NT2/D1 (cell line): ENCODE data around the gene HJV.

Experiments used
- DNase-seq: peaks from one replicate; pipeline ENCODE4 v3.0.0-alpha.2; 2011; ENCODE audit warnings: low read depth, low spot score
- H3K27me3 ChIP-seq: 2 replicates; pipeline ENCODE4 v1.6.0; 2011; ENCODE audit warnings: mild to moderate bottlenecking; ENCODE audit not compliant: insufficient read length, insufficient read depth
- H3K36me3 ChIP-seq: 2 replicates; pipeline ENCODE4 v1.6.1; 2011; ENCODE audit warnings: mild to moderate bottlenecking, low read length, mixed read lengths; ENCODE audit not compliant: insufficient read depth, insufficient read length
- H3K4me1 ChIP-seq: 2 replicates; pipeline ENCODE4 v1.5.1; 2011; ENCODE audit not compliant: insufficient read depth, insufficient read length
- H3K4me3 ChIP-seq: 2 replicates; pipeline ENCODE4 v1.5.1; 2011; ENCODE audit warnings: low read depth; ENCODE audit not compliant: insufficient read length
- H3K9ac ChIP-seq: 2 replicates; pipeline ENCODE4 v1.6.0; 2011; ENCODE audit warnings: low read depth; ENCODE audit not compliant: insufficient read length
- H3K9me3 ChIP-seq: 2 replicates; pipeline ENCODE4 v1.5.1; 2011; ENCODE audit warnings: mild to moderate bottlenecking, low read length; ENCODE audit not compliant: insufficient read depth
- SUZ12 ChIP-seq: IDR thresholded peaks from 2 replicates; pipeline ENCODE4 v1.6.1; 2011; ENCODE audit not compliant: insufficient read length, insufficient read depth; ENCODE audit errors: extremely low read depth
- YY1 ChIP-seq: IDR thresholded peaks from 2 replicates; pipeline ENCODE4 v1.6.1; 2011; ENCODE audit not compliant: insufficient read length, insufficient read depth
- ZNF274 ChIP-seq: IDR thresholded peaks from 2 replicates; pipeline ENCODE4 v1.6.1; 2011; ENCODE audit warnings: mild to moderate bottlenecking, low read depth, low read length

Gene HJV

DNA sequence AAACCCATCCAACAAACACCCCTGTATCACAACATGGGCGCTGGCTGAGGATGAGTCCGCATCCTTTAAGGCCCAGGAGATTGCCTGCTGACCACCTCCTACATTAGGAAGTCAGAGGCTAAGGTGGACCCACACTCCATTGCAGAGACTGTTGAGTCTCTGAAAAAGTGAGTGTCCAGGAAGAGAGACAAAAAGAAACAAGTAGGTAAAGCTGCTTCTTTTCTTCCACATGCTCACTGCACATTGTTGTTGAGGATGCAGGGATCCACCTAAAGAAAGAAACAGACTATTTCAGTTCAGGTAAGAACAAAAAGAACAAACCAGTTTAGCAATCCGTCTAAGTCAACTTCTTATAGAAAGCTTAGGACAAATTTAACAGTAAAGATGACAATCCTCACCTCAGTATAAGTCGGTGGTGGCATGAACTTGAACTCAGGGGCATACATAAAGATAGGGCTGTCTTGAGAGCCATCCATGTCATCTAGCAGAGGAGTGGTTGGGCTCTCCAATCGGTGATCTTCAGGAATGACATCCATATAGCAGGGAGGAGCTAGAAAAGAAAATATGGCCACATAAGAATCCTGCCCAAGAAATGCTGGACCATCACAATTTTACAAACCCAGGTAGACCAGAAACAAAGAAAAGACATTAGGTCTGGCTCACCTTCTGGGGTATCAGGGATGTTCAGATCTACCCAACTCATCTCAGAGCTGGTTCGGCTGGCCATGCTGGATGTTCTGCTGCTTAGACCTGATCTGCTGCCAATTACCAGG, 27.7 kb downstream of the HJV start:
- H3K9me3 ChIP-seq, result no peaks in the 10 kb centered on the region
- TF ChIP-seq SUZ12 (no peak), ZNF274 (no peak), YY1 (no peak)
- H3K36me3 ChIP-seq, result peaks cover 31% of the 10 kb centered on the region
- no peaks in the 10 kb centered on the region for H3K4me1 ChIP-seq
- no peak for DNase-seq
- no peak overlapping the region for H3K9ac ChIP-seq
- no peaks in the 10 kb centered on the region for H3K27me3 ChIP-seq
- H3K4me3 ChIP-seq, result peak overlapping the region; percentile 71

DNA sequence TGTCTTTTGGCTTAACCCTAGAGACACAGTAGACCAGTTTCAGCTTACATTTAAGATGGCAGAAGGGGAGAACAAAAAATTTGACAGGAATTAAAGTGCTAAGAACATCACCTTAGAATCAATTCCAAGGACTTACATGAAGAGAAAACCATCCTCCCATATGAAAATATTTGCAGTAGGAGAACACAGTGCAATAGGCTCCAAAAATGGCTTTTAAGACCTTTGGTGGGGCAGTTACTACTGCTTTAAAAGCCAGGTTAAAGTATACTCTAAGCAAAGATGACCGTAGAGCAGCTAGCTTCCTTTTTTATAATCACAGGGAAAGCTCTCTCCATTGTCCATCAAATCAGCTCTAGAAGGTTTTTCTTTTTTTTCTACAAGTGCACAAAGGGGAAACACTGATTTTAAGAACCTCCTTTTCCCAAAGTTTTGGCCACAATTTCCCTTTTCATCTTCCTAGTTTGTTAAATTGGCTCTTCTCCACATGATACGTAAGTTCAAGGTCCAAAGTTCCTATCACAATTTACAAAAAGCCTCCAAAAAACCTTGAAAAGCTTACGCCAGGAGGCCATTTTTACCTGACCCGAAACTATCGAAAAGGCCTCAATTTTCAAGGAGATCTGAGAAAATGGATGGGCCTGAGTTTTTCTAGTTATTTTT, 28.4 kb downstream of the HJV start:
- H3K9ac ChIP-seq, result no peak overlapping the region
- H3K4me1 ChIP-seq, result no peaks in the 10 kb centered on the region
- DNase-seq, result no peak
- TF ChIP-seq ZNF274, result no peak
- no peak for TF ChIP-seq YY1
- no peaks in the 10 kb centered on the region for H3K27me3 ChIP-seq
- H3K4me3 ChIP-seq, result no peak overlapping the region
- no peaks in the 10 kb centered on the region for H3K9me3 ChIP-seq
- peaks cover 31% of the 10 kb centered on the region for H3K36me3 ChIP-seq

DNA sequence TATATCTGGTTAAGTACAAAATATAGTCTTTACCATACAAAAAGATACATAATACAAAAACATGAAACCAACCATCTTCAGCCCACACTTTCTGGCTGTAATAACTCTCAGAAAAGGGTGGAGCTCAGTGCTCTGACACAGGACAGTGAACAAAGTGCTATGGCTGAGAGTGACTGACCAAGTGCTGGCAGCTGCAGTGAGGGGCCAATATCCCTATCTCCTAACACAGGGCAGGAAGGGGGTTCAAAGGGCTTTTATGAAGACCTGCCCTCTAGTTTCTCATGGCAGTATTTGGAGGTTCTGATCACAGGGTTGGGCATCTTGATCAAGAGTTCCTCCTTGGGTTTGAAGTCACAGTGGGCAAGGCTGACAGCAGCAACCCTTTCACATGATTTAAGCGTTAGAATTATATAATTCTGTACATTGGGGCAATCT, 29.0 kb downstream of the HJV start:
- DNase-seq, result no peak
- H3K9ac ChIP-seq, result no peak overlapping the region
- H3K4me1 ChIP-seq, result no peaks in the 10 kb centered on the region
- no peak overlapping the region for H3K4me3 ChIP-seq
- no peak for TF ChIP-seq ZNF274
- TF ChIP-seq YY1, result no peak
- TF ChIP-seq SUZ12, result no peak
- H3K27me3 ChIP-seq, result no peaks in the 10 kb centered on the region
- no peaks in the 10 kb centered on the region for H3K9me3 ChIP-seq
- peaks cover 31% of the 10 kb centered on the region for H3K36me3 ChIP-seq

DNA sequence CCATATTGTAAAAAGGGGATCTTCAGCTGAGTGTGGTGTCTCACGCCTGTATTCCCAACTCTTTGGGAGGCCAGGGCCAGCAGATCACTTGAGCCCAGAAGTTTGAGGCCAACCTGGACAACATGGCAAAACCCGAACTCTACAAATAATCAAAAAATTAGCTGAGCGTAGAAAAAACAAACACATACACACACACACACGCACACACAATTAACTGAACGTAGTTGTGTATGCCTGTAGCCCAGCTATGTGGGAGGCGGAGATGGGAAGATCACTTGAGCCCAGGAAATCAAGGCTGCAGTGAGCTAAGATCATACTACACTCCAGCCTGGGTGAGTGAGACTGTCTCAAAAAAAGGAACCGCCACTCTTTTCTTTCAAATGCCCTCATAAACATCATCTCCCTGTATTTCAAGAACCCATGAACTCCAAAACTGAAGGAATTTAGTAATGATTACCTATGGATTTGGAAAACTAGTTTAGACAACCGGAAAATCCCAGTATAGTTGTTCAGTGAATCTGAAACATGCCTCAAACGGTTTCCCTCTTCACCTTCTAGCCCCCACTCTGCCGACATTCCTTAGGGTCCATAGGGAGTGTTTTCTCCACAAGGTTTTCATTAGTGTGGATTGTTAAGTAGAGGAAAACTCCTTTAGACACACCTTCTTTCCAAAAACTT, 29.7 kb downstream of the HJV start:
- Histone ChIP-seq H3K9ac (no peak overlapping the region), H3K36me3 (peaks cover 31% of the 10 kb centered on the region), H3K4me3 (no peak overlapping the region), H3K27me3 (no peaks in the 10 kb centered on the region), H3K9me3 (no peaks in the 10 kb centered on the region), H3K4me1 (no peaks in the 10 kb centered on the region)
- DNase-seq, result no peak
- no peak for TF ChIP-seq ZNF274
- no peak for TF ChIP-seq SUZ12
- TF ChIP-seq YY1, result no peak

- TF ChIP-seq ZNF274 (no peak), YY1 (no peak), SUZ12 (no peak)
- no peak overlapping the region for H3K9ac ChIP-seq
- DNase-seq, result no peak
These were observed 31.2 kb downstream of the HJV start for GRCh38 chr1:145990249-145990855.

GRCh38 chr1:145988773-145989172, 32.8 kb downstream of the HJV start:
- Histone ChIP-seq H3K36me3 (peaks cover 17% of the 10 kb centered on the region), H3K4me3 (no peak overlapping the region), H3K4me1 (peaks cover 11% of the 10 kb centered on the region), H3K9ac (no peak overlapping the region), H3K27me3 (no peaks in the 10 kb centered on the region), H3K9me3 (no peaks in the 10 kb centered on the region)
- TF ChIP-seq SUZ12 (no peak), YY1 (no peak)
- DNase-seq, result no peak

More at GRCh38 chr1:145990249-145990855, 31.2 kb downstream of the HJV start:
- Histone ChIP-seq H3K9me3 (no peaks in the 10 kb centered on the region), H3K36me3 (peaks cover 31% of the 10 kb centered on the region), H3K4me1 (peaks cover 7% of the 10 kb centered on the region), H3K27me3 (no peaks in the 10 kb centered on the region), H3K4me3 (no peak overlapping the region)

DNA sequence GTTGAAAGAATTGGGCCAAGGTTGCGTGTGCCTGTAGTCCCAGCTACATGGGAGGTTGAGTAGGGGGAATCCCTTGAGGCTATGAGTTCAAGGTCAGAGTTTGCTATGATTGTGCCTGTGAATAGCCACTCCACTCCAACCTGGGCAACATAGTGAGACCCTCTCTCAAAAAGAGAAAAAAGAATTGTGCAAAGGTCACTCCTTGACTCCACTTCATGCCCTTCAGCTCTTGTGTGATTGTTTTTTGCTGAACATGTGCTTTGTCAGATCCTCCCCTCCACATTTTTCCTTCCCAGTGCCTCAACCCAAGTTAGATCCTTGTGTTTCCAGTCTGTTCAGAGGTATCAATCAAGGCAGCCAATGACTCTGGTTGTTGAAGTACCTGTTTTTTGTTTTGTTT, 33.6 kb downstream of the HJV start:
- no peaks in the 10 kb centered on the region for H3K27me3 ChIP-seq
- H3K4me1 ChIP-seq, result peaks cover 11% of the 10 kb centered on the region
- DNase-seq, result no peak
- no peak for TF ChIP-seq YY1
- TF ChIP-seq SUZ12, result no peak
- TF ChIP-seq ZNF274, result no peak
- peaks cover 9% of the 10 kb centered on the region for H3K36me3 ChIP-seq
- no peaks in the 10 kb centered on the region for H3K9me3 ChIP-seq
- no peak overlapping the region for H3K4me3 ChIP-seq
- H3K9ac ChIP-seq, result no peak overlapping the region
